Trophoblast cell (in vitro differentiated cells and primary cell): ENCODE results near the gene RPAP3.

Experiments used
- DNase-seq, 2 donors: peaks; one replicate each; pipeline ENCODE4 v3.0.0-alpha.2; 2016
- H2AFZ ChIP-seq: 2 replicates; pipeline ENCODE4 v1.6.1; 2013; ENCODE audit warnings: low read length, moderate library complexity, mild to moderate bottlenecking; ENCODE audit not compliant: insufficient read depth, poor library complexity
- H2AK5ac ChIP-seq: 2 replicates; pipeline ENCODE4 v1.6.1; 2013; ENCODE audit warnings: mild to moderate bottlenecking, low read length
- H2BK120ac ChIP-seq: 2 replicates; pipeline ENCODE4 v1.6.1; 2013; ENCODE audit warnings: low read length, mild to moderate bottlenecking, moderate library complexity; ENCODE audit not compliant: insufficient read depth, poor library complexity
- H2BK12ac ChIP-seq: 2 replicates; pipeline ENCODE4 v1.6.1; 2013; ENCODE audit warnings: mild to moderate bottlenecking, low read length, moderate library complexity
- H2BK5ac ChIP-seq: 2 replicates; pipeline ENCODE4 v1.6.1; 2013; ENCODE audit warnings: low read length, low read depth, moderate library complexity, mild to moderate bottlenecking; ENCODE audit not compliant: poor library complexity
- H3K14ac ChIP-seq: 2 replicates; pipeline ENCODE4 v1.6.1; 2013; ENCODE audit warnings: mild to moderate bottlenecking, low read length
- H3K18ac ChIP-seq: 2 replicates; pipeline ENCODE4 v1.6.1; 2013; ENCODE audit warnings: mild to moderate bottlenecking, low read length
- H3K23ac ChIP-seq: 2 replicates; pipeline ENCODE4 v1.6.1; 2013; ENCODE audit warnings: low read length
- H3K27ac ChIP-seq: 2 replicates; pipeline ENCODE4 v1.5.1; 2013; ENCODE audit warnings: low read depth, mild to moderate bottlenecking, inconsistent platforms, low read length, moderate library complexity
- H3K27me3 ChIP-seq: 2 replicates; pipeline ENCODE4 v1.6.1; 2013; ENCODE audit warnings: inconsistent platforms, mild to moderate bottlenecking, low read length, moderate library complexity; ENCODE audit not compliant: insufficient read depth
- H3K36me3 ChIP-seq, 2 experiments: 1 replicate in 1 of 2; 2 replicates in 1 of 2; pipeline ENCODE4 v1.6.1; 2013; ENCODE audit warnings: low read length in 2 of 2, mild to moderate bottlenecking in 2 of 2, moderate library complexity in 1 of 2; ENCODE audit not compliant: insufficient read depth in 2 of 2, control insufficient read depth in 1 of 2
- H3K4ac ChIP-seq: 2 replicates; pipeline ENCODE4 v1.6.1; 2013; ENCODE audit warnings: low read depth, mild to moderate bottlenecking, low read length, moderate library complexity
- H3K4me1 ChIP-seq, 2 experiments: 1 replicate in 1 of 2; 2 replicates in 1 of 2; pipeline ENCODE4 v1.6.1; 2013; ENCODE audit warnings: low read length in 2 of 2, mild to moderate bottlenecking in 2 of 2, moderate library complexity in 1 of 2; ENCODE audit not compliant: insufficient read depth in 2 of 2, control insufficient read depth in 1 of 2
- H3K4me2 ChIP-seq: 2 replicates; pipeline ENCODE4 v1.6.1; 2013; ENCODE audit warnings: inconsistent platforms, mild to moderate bottlenecking, low read length, moderate library complexity
- H3K4me3 ChIP-seq: 2 replicates; pipeline ENCODE4 v1.5.1; 2013; ENCODE audit warnings: mild to moderate bottlenecking, low read depth, low read length, inconsistent platforms
- H3K79me1 ChIP-seq: one replicate; pipeline ENCODE4 v1.6.1; 2013; ENCODE audit warnings: low read length
- H3K79me2 ChIP-seq: 2 replicates; pipeline ENCODE4 v1.6.1; 2013; ENCODE audit warnings: low read length, mild to moderate bottlenecking; ENCODE audit not compliant: control insufficient read depth, insufficient read depth, poor library complexity
- H3K9ac ChIP-seq: 2 replicates; pipeline ENCODE4 v1.6.1; 2013; ENCODE audit warnings: mild to moderate bottlenecking, low read length
- H3K9me3 ChIP-seq: 2 replicates; pipeline ENCODE4 v1.6.1; 2013; ENCODE audit warnings: low read depth, mild to moderate bottlenecking, control low read depth, inconsistent platforms, low read length; ENCODE audit not compliant: insufficient read depth
- H4K12ac ChIP-seq: 2 replicates; pipeline ENCODE4 v1.6.1; 2013; ENCODE audit warnings: low read depth, mild to moderate bottlenecking, low read length, moderate library complexity
- H4K8ac ChIP-seq: 2 replicates; pipeline ENCODE4 v1.6.1; 2013; ENCODE audit warnings: low read depth, mild to moderate bottlenecking, low read length, moderate library complexity
- H4K91ac ChIP-seq: one replicate; pipeline ENCODE4 v1.6.1; 2013; ENCODE audit warnings: low read depth, mild to moderate bottlenecking, low read length, moderate library complexity
- WGBS: extraction: QIAGEN DNeasy Blood & Tissue Kit; methylation state at CpG from one replicate; pipeline ENCODE4 v1.1.7; 2013; ENCODE audit warnings: missing lambda C conversion rate; ENCODE audit not compliant: insufficient read length, insufficient coverage; ENCODE audit errors: extremely low coverage; 5-methylcytosine and 5-hydroxymethylcytosine counted together

Gene RPAP3

GRCh38 chr12:47715393-47715876, 9.6 kb upstream of the RPAP3 start:
- H3K14ac ChIP-seq: no peak overlapping the region
- H2BK12ac ChIP-seq: no peak overlapping the region
- no peaks in the 10 kb centered on the region for H3K79me2 ChIP-seq
- no peaks in the 10 kb centered on the region for H3K27me3 ChIP-seq
- no peak overlapping the region for H4K12ac ChIP-seq
- H3K36me3 ChIP-seq: no peaks in the 10 kb centered on the region
- no peak overlapping the region for H3K9ac ChIP-seq
- H3K4me2 ChIP-seq: no peak overlapping the region
- H2BK120ac ChIP-seq: no peak overlapping the region
- WGBS: no CpG with 5 or more reads among the region's 10 CpGs
- H3K4me1 ChIP-seq: no peaks in the 10 kb centered on the region
- no peak overlapping the region for H3K18ac ChIP-seq
- H2AK5ac ChIP-seq: no peak overlapping the region
- no peak overlapping the region for H3K27ac ChIP-seq
- no peak overlapping the region for H2AFZ ChIP-seq
- no peak overlapping the region for H3K4ac ChIP-seq
- H3K4me3 ChIP-seq: no peak overlapping the region
- DNase-seq: peak; percentile 70 to 92
- no peak overlapping the region for H2BK5ac ChIP-seq
- no peaks in the 10 kb centered on the region for H3K9me3 ChIP-seq
- H4K8ac ChIP-seq: no peak overlapping the region
- H3K79me1 ChIP-seq: peaks cover 3% of the 10 kb centered on the region
- H3K23ac ChIP-seq: no peak overlapping the region
- no peak overlapping the region for H4K91ac ChIP-seq

- no peak overlapping the region for H4K91ac ChIP-seq
- no peak overlapping the region for H3K14ac ChIP-seq
- no peak overlapping the region for H3K9ac ChIP-seq
- H3K27me3 ChIP-seq: no peaks in the 10 kb centered on the region
- H3K4me3 ChIP-seq: no peak overlapping the region
- no peak overlapping the region for H3K4me2 ChIP-seq
- no peak overlapping the region for H2BK5ac ChIP-seq
- no peak overlapping the region for H2BK12ac ChIP-seq
- no peak overlapping the region for H3K18ac ChIP-seq
- H2BK120ac ChIP-seq: no peak overlapping the region
- H3K79me1 ChIP-seq: peaks cover 3% of the 10 kb centered on the region
- H3K23ac ChIP-seq: no peak overlapping the region
- H4K12ac ChIP-seq: no peak overlapping the region
- H3K36me3 ChIP-seq: no peaks in the 10 kb centered on the region
- WGBS: no CpG with 5 or more reads among the region's 5 CpGs
- no peak overlapping the region for H3K4ac ChIP-seq
- DNase-seq: no peak
- H2AFZ ChIP-seq: no peak overlapping the region
- H3K27ac ChIP-seq: no peak overlapping the region
- no peak overlapping the region for H4K8ac ChIP-seq
- H3K4me1 ChIP-seq: no peaks in the 10 kb centered on the region
- no peaks in the 10 kb centered on the region for H3K79me2 ChIP-seq
- no peak overlapping the region for H2AK5ac ChIP-seq
- H3K9me3 ChIP-seq: no peaks in the 10 kb centered on the region
Observed at GRCh38 chr12:47714826-47715386, 9.1 kb upstream of the RPAP3 start.

GRCh38 chr12:47712171-47712570, 6.3 kb upstream of the RPAP3 start:
- H3K9me3 ChIP-seq: no peaks in the 10 kb centered on the region
- no peak overlapping the region for H2AFZ ChIP-seq
- no peak overlapping the region for H2BK120ac ChIP-seq
- no peak overlapping the region for H4K8ac ChIP-seq
- H3K27me3 ChIP-seq: no peaks in the 10 kb centered on the region
- no peak for DNase-seq
- no peak overlapping the region for H2BK5ac ChIP-seq
- H3K79me1 ChIP-seq: no peaks in the 10 kb centered on the region
- no peaks in the 10 kb centered on the region for H3K79me2 ChIP-seq
- H2BK12ac ChIP-seq: no peak overlapping the region
- H3K4me1 ChIP-seq: no peaks in the 10 kb centered on the region
- no peak overlapping the region for H3K9ac ChIP-seq
- no peak overlapping the region for H4K12ac ChIP-seq
- no CpG with 5 or more reads among the region's 6 CpGs for WGBS
- H3K23ac ChIP-seq: no peak overlapping the region
- H4K91ac ChIP-seq: no peak overlapping the region
- no peak overlapping the region for H2AK5ac ChIP-seq
- no peak overlapping the region for H3K14ac ChIP-seq
- H3K4ac ChIP-seq: no peak overlapping the region
- H3K4me3 ChIP-seq: no peak overlapping the region
- no peaks in the 10 kb centered on the region for H3K36me3 ChIP-seq
- H3K27ac ChIP-seq: no peak overlapping the region
- H3K18ac ChIP-seq: no peak overlapping the region
- no peak overlapping the region for H3K4me2 ChIP-seq

GRCh38 chr12:47711448-47711847, 5.6 kb upstream of the RPAP3 start:
- DNase-seq: no peak
- no CpG with 5 or more reads among the region's 5 CpGs for WGBS
- Histone ChIP-seq H3K36me3 (no peaks in the 10 kb centered on the region), H2BK120ac (no peak overlapping the region), H3K4me2 (no peak overlapping the region), H4K12ac (no peak overlapping the region), H3K27me3 (no peaks in the 10 kb centered on the region), H3K4ac (no peak overlapping the region), H2BK5ac (no peak overlapping the region), H3K9ac (no peak overlapping the region), H2BK12ac (no peak overlapping the region), H3K23ac (no peak overlapping the region), H3K79me2 (no peaks in the 10 kb centered on the region), H4K8ac (no peak overlapping the region), H3K4me1 (no peaks in the 10 kb centered on the region), H3K9me3 (no peaks in the 10 kb centered on the region), H3K14ac (no peak overlapping the region), H4K91ac (no peak overlapping the region), H3K18ac (no peak overlapping the region), H3K79me1 (no peaks in the 10 kb centered on the region), H3K27ac (no peak overlapping the region), H2AFZ (no peak overlapping the region), H2AK5ac (no peak overlapping the region), H3K4me3 (no peak overlapping the region)
